B cell (primary cell): Measurements from ENCODE around the gene CLEC4G.

ENCODE experiments used
- EZH2 ChIP-seq: IDR thresholded peaks from 2 replicates; pipeline ENCODE4 v1.6.1; 2012; ENCODE audit warnings: borderline replicate concordance, low read depth, mild to moderate bottlenecking, moderate library complexity, low read length; ENCODE audit not compliant: insufficient read depth, poor library complexity, severe bottlenecking
- TF ChIP-seq, protein P1 (sequence below): fragments of 200-600 bp; IDR thresholded peaks from one replicate; pipeline ENCODE4 v1.8.0; 2022; ENCODE audit warnings: antibody characterized with exemption, mild to moderate bottlenecking

DNA sequence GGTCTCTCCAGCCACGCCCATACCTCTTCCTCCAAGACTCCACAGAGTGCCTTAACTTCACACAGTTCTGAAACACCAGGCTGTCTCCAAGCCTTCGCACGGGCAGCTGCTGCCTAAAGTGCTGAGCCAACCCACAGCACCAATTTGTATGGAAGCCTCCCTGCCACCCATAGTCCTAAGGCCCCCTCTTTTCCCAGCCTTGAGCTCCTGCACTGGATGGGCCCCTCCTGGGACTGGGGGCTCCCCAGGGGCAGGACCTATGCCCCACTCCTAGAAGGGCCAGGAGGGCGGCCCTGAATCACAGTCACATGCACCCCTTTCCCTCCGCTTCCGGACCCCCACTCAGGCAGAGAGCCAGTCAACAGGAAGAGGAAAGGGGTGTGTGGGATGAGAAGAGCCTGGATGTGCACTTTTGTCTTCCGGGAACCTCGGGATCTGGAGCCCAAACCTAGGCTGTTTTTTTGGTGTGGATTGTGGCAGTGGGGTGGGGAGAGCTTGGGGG is 24.9 kb downstream of the CLEC4G start:
- TF ChIP-seq, protein P1, sequence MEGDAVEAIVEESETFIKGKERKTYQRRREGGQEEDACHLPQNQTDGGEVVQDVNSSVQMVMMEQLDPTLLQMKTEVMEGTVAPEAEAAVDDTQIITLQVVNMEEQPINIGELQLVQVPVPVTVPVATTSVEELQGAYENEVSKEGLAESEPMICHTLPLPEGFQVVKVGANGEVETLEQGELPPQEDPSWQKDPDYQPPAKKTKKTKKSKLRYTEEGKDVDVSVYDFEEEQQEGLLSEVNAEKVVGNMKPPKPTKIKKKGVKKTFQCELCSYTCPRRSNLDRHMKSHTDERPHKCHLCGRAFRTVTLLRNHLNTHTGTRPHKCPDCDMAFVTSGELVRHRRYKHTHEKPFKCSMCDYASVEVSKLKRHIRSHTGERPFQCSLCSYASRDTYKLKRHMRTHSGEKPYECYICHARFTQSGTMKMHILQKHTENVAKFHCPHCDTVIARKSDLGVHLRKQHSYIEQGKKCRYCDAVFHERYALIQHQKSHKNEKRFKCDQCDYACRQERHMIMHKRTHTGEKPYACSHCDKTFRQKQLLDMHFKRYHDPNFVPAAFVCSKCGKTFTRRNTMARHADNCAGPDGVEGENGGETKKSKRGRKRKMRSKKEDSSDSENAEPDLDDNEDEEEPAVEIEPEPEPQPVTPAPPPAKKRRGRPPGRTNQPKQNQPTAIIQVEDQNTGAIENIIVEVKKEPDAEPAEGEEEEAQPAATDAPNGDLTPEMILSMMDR = no peak
- no peak for TF ChIP-seq EZH2
